IMR-90 (cell line): Measurements from ENCODE around the gene NGEF. TPM values are rescaled to one million over a fixed set of nuclear protein-coding genes. Genes with fewer than 3 reads are reported as not detected.

Source experiments
- ATAC-seq: fragments of 200-7000 bp; cut with Tn5 transposase; 2 replicates; pipeline ENCODE4 v1.9.1; 2020; ENCODE audit warnings: low read depth, mild to moderate bottlenecking, moderate library complexity
- BruUV-seq: library from RNA; stranded (reverse); fragments of 400-500 nt; replicated peaks from 2 replicates; lab custom pipeline; 2021; lab: Mats Ljungman, UMichigan
- CTCF ChIA-PET: fragments of 300-600 bp; formaldehyde crosslinking; extraction: SDS; loops from one replicate; lab custom pipeline; 2021; ENCODE audit warnings: antibody characterized with exemption; lab: Yijun Ruan, JAX
- POLR2A ChIA-PET: fragments of 300-600 bp; sonication (Branson Sonifier 250); formaldehyde crosslinking; loops from one replicate; lab custom pipeline; 2022; ENCODE audit warnings: antibody characterized with exemption; ENCODE audit not compliant: unreplicated experiment; lab: Charles Lee
- DNase-seq: peaks from one replicate; pipeline ENCODE4 v3.0.0; 2013
- H2AFZ ChIP-seq: replicated peaks from 2 replicates; pipeline ENCODE3; 2013; ENCODE audit warnings: low read length, mild to moderate bottlenecking; ENCODE audit not compliant: poor library complexity
- H2AK5ac ChIP-seq: 2 replicates; pipeline ENCODE4 v1.6.1; 2013; ENCODE audit warnings: low read depth, low read length, inconsistent platforms
- H2AK9ac ChIP-seq: replicated peaks from 2 replicates; pipeline ENCODE3; 2013; ENCODE audit warnings: mild to moderate bottlenecking, low read depth, low read length, moderate library complexity; ENCODE audit not compliant: poor library complexity
- H2BK120ac ChIP-seq: 2 replicates; pipeline ENCODE4 v1.6.1; 2013; ENCODE audit warnings: low read depth, low read length, inconsistent platforms
- H2BK15ac ChIP-seq: 3 replicates; pipeline ENCODE4 v1.6.1; 2013; ENCODE audit warnings: low read depth, low read length, inconsistent platforms
- H2BK20ac ChIP-seq: 2 replicates; pipeline ENCODE4 v1.6.1; 2013; ENCODE audit warnings: low read depth, mild to moderate bottlenecking, inconsistent platforms, low read length, moderate library complexity
- H2BK5ac ChIP-seq: 2 replicates; pipeline ENCODE4 v1.6.1; 2013; ENCODE audit warnings: mild to moderate bottlenecking, low read depth, low read length, inconsistent platforms; ENCODE audit not compliant: poor library complexity, severe bottlenecking
- H3K14ac ChIP-seq: replicated peaks from 2 replicates; pipeline ENCODE4 v1.6.1; 2013; ENCODE audit warnings: low read depth, low read length, inconsistent platforms
- H3K18ac ChIP-seq: 2 replicates; pipeline ENCODE4 v1.6.1; 2013; ENCODE audit warnings: low read depth, low read length, control low read depth
- H3K23ac ChIP-seq: 2 replicates; pipeline ENCODE4 v1.6.1; 2013; ENCODE audit warnings: low read depth, low read length, inconsistent platforms
- H3K27ac ChIP-seq: 2 replicates; pipeline ENCODE4 v1.5.1; 2013; ENCODE audit warnings: mild to moderate bottlenecking, control low read depth, low read length; ENCODE audit not compliant: insufficient read depth
- H3K27me3 ChIP-seq: 2 replicates; pipeline ENCODE4 v1.6.1; 2013; ENCODE audit warnings: low read length; ENCODE audit not compliant: control insufficient read depth, insufficient read depth
- H3K36me3 ChIP-seq: 2 replicates; pipeline ENCODE4 v1.6.1; 2013; ENCODE audit warnings: low read length, mixed read lengths; ENCODE audit not compliant: control insufficient read depth, insufficient read depth
- H3K4ac ChIP-seq: 2 replicates; pipeline ENCODE4 v1.6.1; 2013; ENCODE audit warnings: low read depth, low read length, inconsistent platforms
- H3K4me1 ChIP-seq: 2 replicates; pipeline ENCODE4 v1.6.1; 2013; ENCODE audit warnings: low read length, mixed read lengths; ENCODE audit not compliant: control insufficient read depth, insufficient read depth
- H3K4me2 ChIP-seq: 2 replicates; pipeline ENCODE4 v1.6.1; 2013; ENCODE audit warnings: low read depth, mild to moderate bottlenecking, control low read depth, low read length, moderate library complexity
- H3K4me3 ChIP-seq: 2 replicates; pipeline ENCODE4 v1.5.1; 2013; ENCODE audit warnings: low read depth, mild to moderate bottlenecking, control low read depth, low read length, moderate library complexity; ENCODE audit not compliant: insufficient read depth
- H3K56ac ChIP-seq: 2 replicates; pipeline ENCODE4 v1.6.1; 2013; ENCODE audit warnings: low read length, inconsistent platforms; ENCODE audit not compliant: insufficient read depth; ENCODE audit errors: extremely low read depth
- H3K79me1 ChIP-seq, 2 experiments: 2 replicates each; pipeline ENCODE4 v1.6.1; 2013; ENCODE audit warnings: low read length in 2 of 2, inconsistent platforms in 1 of 2, low read depth in 1 of 2
- H3K9ac ChIP-seq: 2 replicates; pipeline ENCODE4 v1.6.1; 2013; ENCODE audit warnings: low read depth, low read length, control low read depth
- H3K9me1 ChIP-seq: 2 replicates; pipeline ENCODE4 v1.6.1; 2013; ENCODE audit warnings: low read length, inconsistent platforms; ENCODE audit not compliant: insufficient read depth
- H3K9me3 ChIP-seq: 2 replicates; pipeline ENCODE4 v1.6.1; 2013; ENCODE audit warnings: low read length; ENCODE audit not compliant: control insufficient read depth, insufficient read depth
- H4K20me1 ChIP-seq: 2 replicates; pipeline ENCODE4 v1.6.1; 2013; ENCODE audit warnings: low read length, inconsistent platforms; ENCODE audit not compliant: insufficient read depth
- H4K5ac ChIP-seq: 2 replicates; pipeline ENCODE4 v1.6.1; 2013; ENCODE audit warnings: mild to moderate bottlenecking, low read depth, low read length, control low read depth
- H4K8ac ChIP-seq, 2 experiments: 2 replicates each; pipeline ENCODE4 v1.6.1; 2013; ENCODE audit warnings: low read depth in 2 of 2, low read length in 2 of 2, control low read depth in 1 of 2, inconsistent platforms in 1 of 2
- H4K91ac ChIP-seq: 2 replicates; pipeline ENCODE4 v1.6.1; 2013; ENCODE audit warnings: low read depth, low read length, inconsistent platforms; ENCODE audit not compliant: insufficient read depth
- CTCF ChIP-seq: conservative IDR thresholded peaks from 2 replicates; pipeline ENCODE4 v1.5.1; 2012; ENCODE audit warnings: mild to moderate bottlenecking, low read depth, low read length, improper control_type of control experiment
- ELK1 ChIP-seq: fragments of 150-350 bp; IDR thresholded peaks from 2 replicates; pipeline ENCODE4 v1.6.1; 2016; ENCODE audit warnings: low read depth, mild to moderate bottlenecking, low read length, moderate library complexity, borderline replicate concordance
- FOS ChIP-seq: fragments of 150-350 bp; IDR thresholded peaks from 2 replicates; pipeline ENCODE4 v1.6.1; 2016; ENCODE audit warnings: low read depth, low read length
- MXI1 ChIP-seq: IDR thresholded peaks from 2 replicates; pipeline ENCODE4 v1.6.1; 2012; ENCODE audit warnings: low read depth, mild to moderate bottlenecking, low read length, moderate library complexity, borderline replicate concordance
- NFE2L2 ChIP-seq: fragments of 150-350 bp; IDR thresholded peaks from 2 replicates; pipeline ENCODE4 v1.6.1; 2016; ENCODE audit warnings: low read depth, mild to moderate bottlenecking, low read length
- RAD21 ChIP-seq: IDR thresholded peaks from 2 replicates; pipeline ENCODE4 v1.6.1; 2012; ENCODE audit warnings: low read length, improper control_type of control experiment
- RCOR1 ChIP-seq: IDR thresholded peaks from 2 replicates; pipeline ENCODE4 v1.6.1; 2012; ENCODE audit warnings: mild to moderate bottlenecking, low read length, improper control_type of control experiment; ENCODE audit not compliant: insufficient replicate concordance
- RFX5 ChIP-seq: IDR thresholded peaks from 2 replicates; pipeline ENCODE4 v1.8.0; 2012; ENCODE audit warnings: low read depth, mild to moderate bottlenecking, low read length, moderate library complexity
- SMC3 ChIP-seq: fragments of 150-350 bp; IDR thresholded peaks from 2 replicates; pipeline ENCODE4 v1.6.1; 2016; ENCODE audit warnings: low read depth, mild to moderate bottlenecking, antibody characterized with exemption, low read length, moderate library complexity
- WGBS, 2 experiments: methylation state at CpG; one replicate each; pipeline versions ENCODE4 v1.1.5 to v1.1.7; 2013; ENCODE audit warnings: missing lambda C conversion rate in 2 of 2; ENCODE audit not compliant: insufficient read length in 1 of 2; ENCODE audit errors: extremely low coverage in 2 of 2; 5-methylcytosine and 5-hydroxymethylcytosine counted together
- dilution Hi-C: fragments of 300-500 bp; cut with HindIII; formaldehyde crosslinking; loops from one replicate; pipeline ENCODE4 v1.14.3; 2018; ENCODE audit warnings: low sequenced_read_pairs; ENCODE audit not compliant: unreplicated experiment
- in situ Hi-C: fragments of 300-500 bp; cut with MboI; formaldehyde crosslinking; loops from 3 replicates; pipeline ENCODE4 v1.14.3; 2019; ENCODE audit warnings: low sequenced_read_pairs, inconsistent platforms, mixed read lengths
- intact Hi-C: fragments of 100-400 bp; cut with micrococcal nuclease; formaldehyde crosslinking; loops from 2 replicates; pipeline ENCODE4 v1.10.0; 2022
- polyA plus RNA-seq, 3 experiments: library from polyadenylated mRNA; depleted of rRNA; stranded (reverse); fragments of >200 nt; gene quantifications; 2 replicates each; pipeline ENCODE4 v1.2.3, GENCODE V29; 2012; ENCODE audit warnings: low replicate concordance in 1 of 3
- total RNA-seq: library from RNA; depleted of rRNA; stranded (reverse); fragments of >200 nt; gene quantifications from 2 replicates; pipeline ENCODE4 v1.2.3, GENCODE V29; 2012

NGEF gene
- total and polyA plus RNA-seq, 2 of the 4 experiments (the other 2 are of a cell fraction), result 1.1 to 1.7 TPM

- no peak overlapping the region for H4K8ac ChIP-seq
- H3K9me1 ChIP-seq, result no peaks in the 10 kb centered on the region
- no peak overlapping the region for H3K4me3 ChIP-seq
- H3K9me3 ChIP-seq, result no peaks in the 10 kb centered on the region
- 94% methylated on average over 2 of the region's 24 CpGs; no CpG with 5 or more reads in 1 of the 2 experiments for whole genome bisulfite sequencing, 2 experiments
- peak overlapping the region; percentile 11 for H2AFZ ChIP-seq
- H4K5ac ChIP-seq, result no peak overlapping the region
- H3K79me1 ChIP-seq, result no peaks in the 10 kb centered on the region
- TF ChIP-seq SMC3 (no peak), RCOR1 (no peak), RFX5 (no peak), NFE2L2 (no peak), FOS (no peak), ELK1 (no peak), RAD21 (no peak), MXI1 (no peak), CTCF (no peak)
- CTCF ChIA-PET, result no interaction called here
- H3K36me3 ChIP-seq, result no peaks in the 10 kb centered on the region
- no peak for ATAC-seq
- no peak overlapping the region for H3K9ac ChIP-seq
- no peak overlapping the region for H2AK9ac ChIP-seq
- no peak overlapping the region for H3K27ac ChIP-seq
- H3K14ac ChIP-seq, result no peak overlapping the region
- H4K20me1 ChIP-seq, result no peaks in the 10 kb centered on the region
- no peak overlapping the region for H3K4me2 ChIP-seq
- H3K18ac ChIP-seq, result no peak overlapping the region
- no peak overlapping the region for H2BK5ac ChIP-seq
- in situ Hi-C loops (loop anchor here (10.0 kb wide), 1 partner anchor 204 kb away; no protein-coding TSS in a partner anchor), intact Hi-C loops (no loop called here), dilution Hi-C loops (no loop called here)
- no peak overlapping the region for H2BK15ac ChIP-seq
- H3K4ac ChIP-seq, result no peak overlapping the region
- no peak for DNase-seq
- H3K27me3 ChIP-seq, result peaks cover 10% of the 10 kb centered on the region
- no peak overlapping the region for H3K56ac ChIP-seq
- POLR2A ChIA-PET, result interaction anchor here (0.6 kb wide), 1 partner anchor 227 kb away, joined by 3 read pairs; no protein-coding TSS in a partner anchor
- H4K91ac ChIP-seq, result no peak overlapping the region
- H2BK120ac ChIP-seq, result no peak overlapping the region
- H3K4me1 ChIP-seq, result peaks cover 4% of the 10 kb centered on the region; the same call in 1 of the 2 replicates
- no peak overlapping the region for H2AK5ac ChIP-seq
- H3K23ac ChIP-seq, result no peak overlapping the region
- no TSS peak for BruUV-seq
- no peak overlapping the region for H2BK20ac ChIP-seq
Measured at GRCh38 chr2:233058717-233059546, 45.9 kb upstream of the NGEF start.
